D721Med (cell line): ENCODE results near the gene MS4A7.
A peak's percentile ranks its signal among the peaks of the same experiment; 100 is the strongest.

Source experiments
- DNase-seq: peaks from one replicate; pipeline ENCODE4 v3.0.0; 2011; ENCODE audit warnings: low spot score; ENCODE audit not compliant: insufficient read length
- FAIRE-seq: peaks from 2 replicates; lab custom pipeline; 2011; peaks lifted over from hg19 to GRCh38; lab: Jason Lieb, UNC
- CTCF ChIP-seq: IDR thresholded peaks from 2 replicates; pipeline ENCODE4 v1.5.1; 2012; ENCODE audit warnings: mild to moderate bottlenecking, control low read depth; ENCODE audit not compliant: insufficient read depth; ENCODE audit errors: missing control alignments

Gene MS4A7

DNA sequence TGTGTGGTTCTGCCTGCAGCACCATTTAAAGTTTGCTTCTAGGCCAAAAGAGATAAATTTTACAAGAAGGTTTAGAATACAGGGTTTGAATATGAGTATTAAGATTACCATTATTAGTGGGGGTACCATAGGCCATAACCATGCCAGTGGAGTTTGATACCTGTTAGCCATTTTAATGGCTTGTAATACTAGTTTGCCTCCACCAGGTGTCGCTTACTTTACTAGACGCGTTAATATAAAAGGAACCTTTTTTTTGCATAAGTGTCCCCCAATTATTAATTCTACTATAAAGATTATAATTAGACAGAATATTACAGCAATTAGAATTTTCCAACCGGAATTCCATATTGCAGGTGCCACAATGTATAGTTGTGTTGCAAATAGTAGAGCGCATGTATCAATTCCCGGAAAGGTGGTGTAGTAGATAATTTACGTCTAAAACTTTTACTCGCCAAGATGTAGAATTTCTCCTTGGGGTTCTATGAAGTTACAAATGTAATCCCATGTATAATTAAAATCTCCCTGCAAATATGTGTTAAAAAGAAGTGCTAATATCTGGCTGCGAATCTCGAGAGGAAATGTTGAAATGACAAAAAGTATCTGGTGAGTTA lies 35.1 kb upstream of the MS4A7 start:
- peak; percentile 47 for TF ChIP-seq CTCF
- DNase-seq (no peak), FAIRE-seq (no peak)

- FAIRE-seq: no peak
- no peak for TF ChIP-seq CTCF
- DNase-seq: no peak
Measured at GRCh38 chr11:60344146-60344545, 34.2 kb upstream of the MS4A7 start.

GRCh38 chr11:60345489-60345888 lies 32.8 kb upstream of the MS4A7 start:
- no peak for FAIRE-seq
- no peak for DNase-seq
- TF ChIP-seq CTCF: peak; percentile 29

DNA sequence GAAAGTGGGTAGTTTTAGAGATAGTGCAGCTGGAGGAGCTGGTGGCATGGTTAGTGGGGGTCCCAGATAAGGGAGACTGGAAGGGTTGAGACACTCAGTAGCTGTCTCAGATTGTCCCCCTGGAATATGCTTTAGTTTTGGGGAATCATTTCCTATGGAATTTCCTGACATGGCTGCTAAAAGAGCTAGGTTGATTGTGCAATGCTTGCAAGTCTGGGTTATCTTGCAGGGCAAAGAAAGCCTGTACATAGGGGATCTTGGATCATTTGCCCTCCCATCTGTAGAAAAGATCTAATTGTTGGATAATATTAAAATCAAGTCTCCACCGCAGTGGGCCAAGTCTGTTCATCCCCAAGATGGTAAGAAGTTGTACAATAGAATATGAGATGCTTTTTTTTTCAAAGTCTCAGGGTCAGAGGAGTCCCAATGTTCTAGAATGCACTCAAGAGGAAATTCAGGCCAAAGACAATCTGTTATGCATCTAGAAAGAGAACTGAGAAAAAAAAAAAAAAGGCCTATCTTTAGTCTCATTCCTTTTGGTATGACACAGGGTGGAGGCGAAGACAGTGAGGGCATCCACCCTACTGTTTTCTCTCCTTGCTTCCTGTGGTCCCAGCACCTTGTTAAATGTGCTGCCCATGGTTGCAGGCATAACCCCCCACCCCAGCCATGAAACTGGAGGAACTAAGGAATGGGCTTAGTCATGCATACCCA lies 31.1 kb upstream of the MS4A7 start:
- FAIRE-seq: no peak
- TF ChIP-seq CTCF: no peak
- no peak for DNase-seq

DNA sequence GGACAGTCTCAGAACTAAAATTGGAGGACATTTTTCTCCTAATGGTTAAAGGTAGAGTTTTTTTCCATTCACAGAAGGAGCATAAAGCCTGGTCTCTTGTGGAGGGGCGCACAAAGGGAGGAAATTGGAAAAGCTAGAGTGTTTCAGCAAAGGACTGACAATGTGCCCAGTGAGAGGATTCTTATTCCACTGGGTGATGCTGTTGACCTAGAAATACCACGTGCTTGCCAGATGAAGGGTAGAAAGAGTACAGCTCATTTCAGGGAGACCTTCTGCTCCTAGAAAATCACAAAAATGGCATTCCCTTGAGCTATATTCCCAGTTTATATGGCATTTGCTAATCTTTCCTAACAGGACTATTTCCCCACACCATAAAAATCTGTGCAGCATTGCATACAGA lies 30.2 kb upstream of the MS4A7 start:
- no peak for FAIRE-seq
- no peak for TF ChIP-seq CTCF
- no peak for DNase-seq

DNA sequence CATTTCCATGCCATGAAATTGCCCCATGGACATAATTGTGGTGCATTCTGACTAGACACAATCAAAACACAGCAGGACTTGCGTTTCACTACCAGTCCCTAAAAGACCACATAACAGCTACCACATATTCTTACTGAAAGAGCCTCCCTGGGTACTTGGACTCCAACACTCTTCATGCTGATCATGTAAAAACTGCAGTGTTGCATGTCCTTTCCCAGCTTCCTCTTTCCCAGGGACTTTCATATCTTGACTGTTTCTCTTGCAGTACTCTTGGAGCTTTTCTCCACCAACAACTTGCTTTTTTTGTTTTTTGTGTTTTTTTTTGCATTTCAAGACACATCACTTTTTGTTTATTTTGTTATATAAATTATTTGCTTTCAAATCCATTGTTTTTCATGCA lies 28.3 kb upstream of the MS4A7 start:
- no peak for DNase-seq
- no peak for TF ChIP-seq CTCF

DNA sequence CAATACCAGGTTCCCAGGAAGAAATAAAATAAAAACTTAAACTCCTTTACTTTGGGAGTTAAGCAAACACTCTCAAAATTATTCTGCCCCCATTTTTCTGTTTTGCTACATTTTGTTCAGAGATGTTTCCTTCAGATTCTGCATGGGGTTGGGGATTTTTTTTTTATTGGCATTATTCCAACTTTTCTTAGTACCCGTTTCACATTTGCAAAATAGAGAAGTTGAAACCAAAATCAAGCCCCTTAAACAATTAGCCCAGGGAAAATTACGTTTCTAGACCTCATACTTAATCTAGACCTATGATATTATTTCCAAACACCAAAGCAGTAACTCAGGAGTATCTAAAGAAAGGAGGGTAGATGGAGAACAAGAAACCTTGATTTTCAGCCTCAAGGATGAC lies 20.6 kb upstream of the MS4A7 start:
- TF ChIP-seq CTCF: no peak
- DNase-seq (no peak), FAIRE-seq (no peak)

More for the DNA sequence above, 28.3 kb upstream of the MS4A7 start:
- FAIRE-seq: no peak
